NT2/D1 (cell line): ENCODE measurements around the gene NCBP2.

Source experiments
- YY1 ChIP-seq: IDR thresholded peaks from 2 replicates; pipeline ENCODE4 v1.6.1; 2011; ENCODE audit not compliant: insufficient read length, insufficient read depth
- ZNF274 ChIP-seq: IDR thresholded peaks from 2 replicates; pipeline ENCODE4 v1.6.1; 2011; ENCODE audit warnings: mild to moderate bottlenecking, low read depth, low read length

DNA sequence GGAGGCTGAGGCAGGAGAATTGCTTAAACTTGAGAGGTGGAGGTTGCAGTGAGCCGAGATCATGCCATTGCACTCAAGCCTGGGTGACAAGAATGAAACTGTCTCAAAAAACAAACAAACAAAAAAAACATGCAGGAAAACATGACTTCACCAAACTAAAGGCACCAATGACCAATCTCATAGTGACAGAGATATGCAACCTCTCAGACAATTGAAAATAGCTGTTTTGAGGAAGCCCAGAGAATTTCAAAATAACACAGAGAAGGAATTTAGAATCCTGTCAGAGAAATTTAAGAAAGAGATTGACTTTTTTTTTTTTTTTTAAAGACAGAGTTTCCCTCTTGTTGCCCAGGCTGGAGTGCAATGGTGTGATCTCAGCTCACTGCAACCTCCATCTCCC, 26.1 kb downstream of the NCBP2 start:
- TF ChIP-seq YY1 = no peak
- no peak for TF ChIP-seq ZNF274
